NCI-H82 treated with DMSO at 0.1 percent for 48 hours (cell line): Measurements from ENCODE around the gene CBLN1.

ENCODE experiments used
- DNase-seq: peaks from one replicate; lab custom pipeline; 2025; ENCODE audit not compliant: unreplicated experiment; lab: John Stamatoyannopoulos, UW

Gene CBLN1

GRCh38 chr16:49281480-49281842 is at the start of gene CBLN1:
TSS of gene CBLN1 (minus strand) at chr16:49281838. CDS start at chr16:49281465, 373 bp downstream.
- no peak for DNase-seq

GRCh38 chr16:49330562-49331201 is 49.0 kb upstream of the CBLN1 start:
- DNase-seq = no peak

DNA sequence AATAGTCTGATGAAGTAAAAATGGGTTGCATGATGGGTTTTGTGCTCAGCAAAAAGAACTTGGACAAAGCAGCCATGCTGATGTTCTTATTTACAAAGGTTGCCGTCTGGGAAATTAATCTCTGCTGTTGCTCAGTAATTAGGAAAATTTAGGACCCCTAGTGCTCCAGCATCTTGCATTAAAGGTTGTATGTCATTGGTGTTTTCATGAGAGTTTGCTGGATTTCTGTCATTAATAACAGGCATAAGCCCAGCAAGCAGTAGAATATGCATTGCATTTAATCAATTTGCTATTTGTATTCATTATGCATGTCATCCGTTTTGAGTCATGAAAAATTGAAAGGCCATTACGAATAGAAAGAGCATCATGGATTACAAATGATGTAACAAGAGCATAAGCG is 46.7 kb upstream of the CBLN1 start:
- no peak for DNase-seq

- no peak for DNase-seq
Measured at GRCh38 chr16:49327466-49327865, 45.8 kb upstream of the CBLN1 start.

DNA sequence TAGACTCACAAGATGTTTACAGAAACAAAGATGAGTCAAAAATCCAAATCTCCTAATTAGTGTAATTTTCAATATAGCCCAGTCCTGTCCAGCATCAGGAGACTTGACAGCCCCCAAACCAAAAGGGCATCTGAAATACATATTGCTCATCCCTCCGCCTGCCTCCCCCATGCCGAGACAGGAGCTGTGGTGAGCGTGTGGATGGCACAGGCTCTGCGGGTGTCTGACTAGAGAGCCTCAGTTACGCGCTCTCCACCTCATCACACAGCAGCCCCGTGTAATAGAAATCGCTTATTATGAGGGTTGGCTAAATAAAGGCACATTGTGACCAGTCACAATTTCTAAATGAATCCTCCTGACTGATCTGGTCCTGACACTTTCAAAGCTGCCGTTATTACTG is 43.1 kb upstream of the CBLN1 start:
- no peak for DNase-seq

- DNase-seq = no peak
Measured at GRCh38 chr16:49315602-49316001, 34.0 kb upstream of the CBLN1 start.

- no peak for DNase-seq
Measured at GRCh38 chr16:49312389-49312985, 30.8 kb upstream of the CBLN1 start.

DNA sequence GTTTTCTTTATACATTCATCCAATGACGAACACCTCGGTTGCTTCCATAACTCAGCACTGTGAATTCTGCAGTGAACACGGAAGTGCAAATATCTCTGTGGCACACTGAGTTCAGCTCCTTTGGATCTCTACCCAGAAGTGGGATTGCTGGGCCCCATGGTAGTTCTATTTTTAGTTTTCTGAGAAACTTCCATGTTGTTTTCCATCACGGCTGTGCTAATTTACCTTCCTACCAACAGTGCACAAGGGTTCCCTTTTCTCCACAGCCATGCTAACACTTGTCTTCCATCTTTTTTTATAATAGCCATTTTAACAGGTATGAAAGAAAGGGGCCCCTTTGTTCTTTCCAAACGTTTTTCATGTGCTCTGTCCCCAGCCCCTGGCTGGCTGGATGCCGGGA is 30.2 kb upstream of the CBLN1 start:
- DNase-seq = no peak

DNA sequence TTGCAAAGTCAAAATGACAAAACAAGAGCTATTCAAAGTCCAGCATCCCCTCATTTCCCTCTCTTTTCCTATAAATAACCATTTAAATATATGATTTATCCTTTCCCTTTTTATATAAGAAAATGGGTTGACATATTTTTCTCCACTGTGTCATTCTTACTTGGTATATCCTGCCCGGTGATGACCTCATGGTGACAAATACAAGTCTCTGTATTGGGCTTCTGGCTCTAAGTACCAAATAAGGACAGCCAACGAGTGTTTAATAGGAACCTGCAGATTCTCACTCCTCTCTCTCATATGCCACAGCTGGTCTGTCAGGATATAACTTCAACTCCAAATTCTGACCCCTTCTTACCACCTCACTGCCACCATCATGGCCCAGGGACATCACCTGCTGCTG is 25.5 kb upstream of the CBLN1 start:
- DNase-seq = no peak

DNA sequence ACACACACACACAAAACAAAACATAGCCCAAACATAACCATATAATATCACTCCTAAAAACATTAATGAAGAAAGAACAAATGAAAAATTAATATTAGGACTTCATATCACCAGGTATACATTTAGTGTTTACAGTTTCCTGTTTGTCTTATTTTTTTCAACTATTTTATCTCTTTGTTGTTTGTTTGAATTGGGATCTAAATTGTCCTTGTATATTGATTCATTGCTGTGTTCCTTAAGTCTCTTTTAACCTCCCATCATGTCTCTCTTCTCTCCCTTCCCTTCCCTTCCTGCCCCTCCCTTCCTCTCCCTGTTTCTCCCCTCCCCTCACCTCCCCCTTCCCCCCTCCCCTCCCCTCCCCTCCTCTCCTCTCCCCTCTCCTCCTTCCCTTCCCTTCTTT is 23.8 kb upstream of the CBLN1 start:
- no peak for DNase-seq

- no peak for DNase-seq
Measured at GRCh38 chr16:49292413-49292812, 10.8 kb upstream of the CBLN1 start.

DNA sequence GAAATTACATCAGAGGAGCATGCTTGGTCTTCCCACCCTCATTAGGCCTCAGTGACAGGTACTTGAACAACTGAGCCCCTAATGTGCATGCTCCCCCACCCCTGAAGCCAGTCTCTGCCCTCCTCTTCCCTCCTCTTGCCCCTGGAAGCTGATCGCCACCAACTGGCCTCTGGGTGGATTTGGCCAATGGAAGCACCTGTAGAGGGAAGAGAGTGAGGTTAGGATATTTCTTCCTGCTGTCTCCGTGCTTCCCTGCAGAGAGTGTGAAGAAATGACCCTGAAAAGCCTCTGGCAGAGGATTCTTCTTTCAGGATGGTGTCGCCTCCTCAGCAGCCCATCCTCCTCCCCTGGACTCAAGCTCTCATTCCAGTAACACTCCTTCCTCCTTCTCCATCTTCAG is 5.9 kb upstream of the CBLN1 start:
- DNase-seq = no peak

DNA sequence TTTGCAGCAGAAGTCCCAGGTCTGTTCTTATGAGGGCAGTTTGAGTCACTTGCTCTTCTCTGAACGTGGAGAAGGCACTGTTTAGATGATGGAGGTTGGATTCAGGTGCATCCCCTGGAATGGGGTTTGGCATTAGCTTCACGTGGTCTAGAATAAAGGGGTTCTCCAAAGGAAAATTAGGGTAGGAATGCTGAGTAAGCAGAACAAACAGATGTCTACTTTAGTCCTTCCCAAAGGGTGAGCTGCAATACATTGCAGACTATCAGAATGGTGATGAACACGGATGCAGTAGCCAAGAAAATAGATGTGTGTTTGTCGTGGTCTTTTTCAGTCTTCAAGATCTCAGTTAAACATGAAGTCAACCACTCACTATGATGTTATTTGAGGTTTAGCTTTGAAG is 3.3 kb upstream of the CBLN1 start:
- no peak for DNase-seq

DNA sequence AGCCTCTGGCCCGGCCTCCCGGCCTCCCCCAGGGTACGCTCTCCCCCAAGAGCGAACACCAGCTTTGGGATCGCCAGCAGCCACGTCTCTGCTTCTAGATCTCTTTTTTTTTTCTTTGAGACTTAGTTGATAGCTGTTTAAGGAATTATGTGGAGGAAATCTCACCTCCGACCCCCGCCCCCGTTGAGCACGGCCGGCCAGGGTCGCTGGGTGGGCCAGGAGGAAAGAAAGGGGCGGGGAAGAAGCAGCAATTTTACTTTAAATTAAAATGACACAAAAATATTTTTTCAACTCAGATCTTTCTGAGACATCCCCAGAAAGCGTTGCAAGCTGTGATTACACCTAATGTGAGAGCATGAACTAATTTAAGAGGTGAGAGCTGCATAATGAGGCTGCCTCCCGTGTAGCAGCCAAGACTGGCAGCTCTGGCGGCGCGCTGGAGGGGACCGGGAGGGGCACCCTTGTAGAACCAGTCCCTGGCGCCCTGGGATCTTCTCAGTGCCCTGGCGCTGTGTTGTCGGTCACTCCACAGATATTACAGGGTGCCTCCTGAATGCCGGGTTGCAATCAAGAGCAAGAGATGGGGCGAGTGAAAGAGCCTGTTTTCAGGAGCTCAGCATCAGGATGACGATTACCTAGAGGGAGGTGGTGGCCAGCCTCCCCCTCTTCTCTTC is 1.9 kb upstream of the CBLN1 start:
- DNase-seq = no peak

GRCh38 chr16:49282690-49283375 is 1.2 kb upstream of the CBLN1 start:
- peak; percentile 38 for DNase-seq

- peak; percentile 72 for DNase-seq
Measured at GRCh38 chr16:49281843-49282642, 405 bp upstream of the CBLN1 start.

GRCh38 chr16:49280841-49281371 is 732 bp downstream of the CBLN1 start:
- no peak for DNase-seq

DNA sequence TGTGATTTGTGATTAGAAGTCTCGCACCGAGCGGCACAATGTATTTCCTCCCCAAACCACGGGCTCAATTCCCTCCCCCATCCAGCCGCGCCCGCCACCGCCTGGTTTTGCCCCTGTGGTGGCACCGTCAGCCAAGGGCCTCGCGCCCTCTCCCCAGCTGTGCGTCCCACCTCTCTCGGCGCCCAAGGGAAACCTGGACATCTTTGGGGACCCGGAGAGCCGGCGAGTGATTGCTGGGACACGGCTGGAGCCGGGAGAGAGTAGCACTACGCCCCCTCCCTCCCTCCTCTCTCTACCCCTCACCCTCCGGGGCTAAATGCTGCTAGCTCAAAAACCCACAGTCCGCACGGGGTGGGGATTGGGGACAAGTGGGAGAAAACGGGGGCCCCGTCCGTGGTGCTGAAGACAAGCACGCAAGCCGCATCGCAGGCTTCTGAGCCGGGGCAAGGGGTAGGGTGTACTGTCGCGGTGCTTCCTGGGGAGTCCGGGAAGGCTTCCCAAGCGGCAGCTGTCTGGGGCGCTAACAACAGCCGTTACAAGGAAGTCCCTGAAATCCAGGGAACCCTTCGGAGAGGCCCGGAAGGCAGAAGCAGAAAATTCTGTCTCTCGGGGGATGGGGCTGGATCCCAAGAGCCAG is 1.4 kb downstream of the CBLN1 start:
- no peak for DNase-seq

- DNase-seq = no peak
Measured at GRCh38 chr16:49278944-49279725, 2.5 kb downstream of the CBLN1 start.

GRCh38 chr16:49278567-49278827 is 3.1 kb downstream of the CBLN1 start:
- DNase-seq = no peak
